ENCODE measurements around the gene TRIP12.
"Not testable (repeated sequence)": the region's sequence is repeated elsewhere in the genome, so short reads cannot be mapped to it uniquely, and the experiment has no call there.

TRIP12 gene

GRCh38 chr2:229925201-229925600, 3.4 kb upstream of the TRIP12 start:
- Histone ChIP-seq H3K27ac (ENCODE audit: extremely low read depth, low read depth, low read length) (no peak overlapping the region), H3K36me3 (ENCODE audit: control insufficient read depth in 2 of 2, insufficient read depth in 1 of 2, low read length in 2 of 2) (no peaks in the 10 kb centered on the region), H3K4me3 (ENCODE audit: low read depth, low read length) (no peak overlapping the region), H3K9me3 (ENCODE audit: control insufficient read depth, insufficient read depth, low read depth, low read length) (no peaks in the 10 kb centered on the region), H3K4me1 (ENCODE audit: control insufficient read depth, insufficient read depth, low read length) (peaks cover 5% of the 10 kb centered on the region; the same call in 1 of the 2 replicates)
- TF ChIP-seq ZNF48 (tag by site-specific recombination; IDR thresholded peaks at IDR 0.05), result no peak
- no peak for TF ChIP-seq ZNF549 (tag by site-specific recombination; IDR thresholded peaks at IDR 0.05)
- TF ChIP-seq, protein P1, sequence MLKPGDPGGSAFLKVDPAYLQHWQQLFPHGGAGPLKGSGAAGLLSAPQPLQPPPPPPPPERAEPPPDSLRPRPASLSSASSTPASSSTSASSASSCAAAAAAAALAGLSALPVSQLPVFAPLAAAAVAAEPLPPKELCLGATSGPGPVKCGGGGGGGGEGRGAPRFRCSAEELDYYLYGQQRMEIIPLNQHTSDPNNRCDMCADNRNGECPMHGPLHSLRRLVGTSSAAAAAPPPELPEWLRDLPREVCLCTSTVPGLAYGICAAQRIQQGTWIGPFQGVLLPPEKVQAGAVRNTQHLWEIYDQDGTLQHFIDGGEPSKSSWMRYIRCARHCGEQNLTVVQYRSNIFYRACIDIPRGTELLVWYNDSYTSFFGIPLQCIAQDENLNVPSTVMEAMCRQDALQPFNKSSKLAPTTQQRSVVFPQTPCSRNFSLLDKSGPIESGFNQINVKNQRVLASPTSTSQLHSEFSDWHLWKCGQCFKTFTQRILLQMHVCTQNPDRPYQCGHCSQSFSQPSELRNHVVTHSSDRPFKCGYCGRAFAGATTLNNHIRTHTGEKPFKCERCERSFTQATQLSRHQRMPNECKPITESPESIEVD (tag by site-specific recombination; IDR thresholded peaks at IDR 0.05), result no peak
- no peak for TF ChIP-seq MYNN (tag by site-specific recombination; IDR thresholded peaks at IDR 0.05; ENCODE audit: borderline replicate concordance)
- TF ChIP-seq ZNF600 (tag by site-specific recombination; IDR thresholded peaks at IDR 0.05), result no peak
- no peak for TF ChIP-seq ZNF24 (tag by site-specific recombination; IDR thresholded peaks at IDR 0.05)
- TF ChIP-seq GLIS1 (tag by site-specific recombination; IDR thresholded peaks at IDR 0.05), result no peak
- no peak for TF ChIP-seq SP2 (tag by site-specific recombination; IDR thresholded peaks at IDR 0.05)
- TF ChIP-seq ZNF140 (tag by site-specific recombination; IDR thresholded peaks at IDR 0.05), result no peak
- TF ChIP-seq ZFP37 (tag by site-specific recombination; IDR thresholded peaks at IDR 0.05), result no peak
- no peak for TF ChIP-seq ZBTB1 (tag by site-specific recombination; IDR thresholded peaks at IDR 0.05)
- no peak for TF ChIP-seq ZBTB21 (tag by site-specific recombination; IDR thresholded peaks at IDR 0.05)
- no peak for TF ChIP-seq ZNF302 (tag by site-specific recombination; IDR thresholded peaks at IDR 0.05; ENCODE audit: low read depth)
- TF ChIP-seq ZSCAN5A (tag by site-specific recombination; IDR thresholded peaks at IDR 0.05), result no peak
- TF ChIP-seq ZNF776 (tag by site-specific recombination; IDR thresholded peaks at IDR 0.05; ENCODE audit: borderline replicate concordance), result no peak
- TF ChIP-seq ZNF138 (tag by site-specific recombination; IDR thresholded peaks at IDR 0.05; ENCODE audit: borderline replicate concordance), result no peak
- no peak for TF ChIP-seq SETDB1 (IDR thresholded peaks at IDR 0.05; ENCODE audit: insufficient read length, low read length)
- TF ChIP-seq ZSCAN18 (tag by site-specific recombination; IDR thresholded peaks at IDR 0.05), result no peak
- no peak for TF ChIP-seq ZNF501 (tag by site-specific recombination; IDR thresholded peaks at IDR 0.05)
- ChIA-PET CTCF (no interaction called here), POLR2A (no interaction called here)

- CTCF ChIA-PET; POLR2A ChIA-PET; H3K36me3 ChIP-seq (ENCODE audit: control insufficient read depth in 2 of 2, insufficient read depth in 1 of 2, low read length in 2 of 2); H3K4me3 ChIP-seq (ENCODE audit: low read depth, low read length); H3K4me1 ChIP-seq (ENCODE audit: control insufficient read depth, insufficient read depth, low read length); H3K9me3 ChIP-seq (ENCODE audit: control insufficient read depth, insufficient read depth, low read depth, low read length); H3K27ac ChIP-seq (ENCODE audit: extremely low read depth, low read depth, low read length): not testable (repeated sequence)
Observed at GRCh38 chr2:229924541-229924940, 2.7 kb upstream of the TRIP12 start.
